NCI-H1105 treated with DMSO at 0.1 percent for 48 hours (cell line): ENCODE measurements around the gene OSTF1.

ENCODE experiments used
- DNase-seq: peaks from one replicate; lab custom pipeline; 2025; lab: John Stamatoyannopoulos, UW

The OSTF1 gene

GRCh38 chr9:75087824-75088645, at the start of gene OSTF1, which contains the start of gene NMRK1:
Gene OSTF1 (plus strand): TSS chr9:75088514. CDS start chr9:75088693, 179 bp downstream.
Gene NMRK1 (minus strand): TSS chr9:75088155. CDS start chr9:75083115, 5,040 bp downstream.
- DNase-seq: peak; percentile 94

GRCh38 chr9:75039009-75039408, 49.3 kb upstream of the OSTF1 start:
- DNase-seq: no peak

GRCh38 chr9:75039801-75040200, 48.5 kb upstream of the OSTF1 start:
- DNase-seq: no peak

- DNase-seq: no peak
These were observed 47.3 kb upstream of the OSTF1 start for GRCh38 chr9:75041041-75041440.

GRCh38 chr9:75046725-75047345, 41.5 kb upstream of the OSTF1 start:
- DNase-seq: no peak

GRCh38 chr9:75047506-75047905, 40.8 kb upstream of the OSTF1 start:
- DNase-seq: no peak

GRCh38 chr9:75051285-75051684, 37.0 kb upstream of the OSTF1 start:
- DNase-seq: no peak

- DNase-seq: no peak
These were observed 34.4 kb upstream of the OSTF1 start for GRCh38 chr9:75053869-75054268.

- DNase-seq: no peak
These were observed 33.8 kb upstream of the OSTF1 start for GRCh38 chr9:75054368-75055001.

GRCh38 chr9:75061169-75061568, 27.1 kb upstream of the OSTF1 start:
- DNase-seq: no peak

- DNase-seq: no peak
These were observed 24.6 kb upstream of the OSTF1 start for GRCh38 chr9:75063556-75064305.

GRCh38 chr9:75064307-75065025, 23.8 kb upstream of the OSTF1 start:
- DNase-seq: no peak

GRCh38 chr9:75065510-75065909, 22.8 kb upstream of the OSTF1 start:
- DNase-seq: no peak

GRCh38 chr9:75067894-75068293, 20.4 kb upstream of the OSTF1 start:
- no peak for DNase-seq

GRCh38 chr9:75069171-75069570, 19.1 kb upstream of the OSTF1 start:
- DNase-seq: no peak

GRCh38 chr9:75071530-75072122, 16.7 kb upstream of the OSTF1 start:
- no peak for DNase-seq

GRCh38 chr9:75072895-75073294, 15.4 kb upstream of the OSTF1 start:
- no peak for DNase-seq

GRCh38 chr9:75081632-75082031, 6.7 kb upstream of the OSTF1 start:
- no peak for DNase-seq

GRCh38 chr9:75083188-75083970, 4.9 kb upstream of the OSTF1 start:
- no peak for DNase-seq

- no peak for DNase-seq
These were observed 4.1 kb upstream of the OSTF1 start for GRCh38 chr9:75084081-75084672.
